ENCODE results near the gene BRI3.

Gene BRI3

GRCh38 chr7:98280791-98281756, at the start of gene BRI3:
Gene BRI3, plus strand, starts transcription at chr7:98281686. Its CDS starts 110 bp downstream, at chr7:98281796.
- DNase-seq, result peak; percentile 64

DNA sequence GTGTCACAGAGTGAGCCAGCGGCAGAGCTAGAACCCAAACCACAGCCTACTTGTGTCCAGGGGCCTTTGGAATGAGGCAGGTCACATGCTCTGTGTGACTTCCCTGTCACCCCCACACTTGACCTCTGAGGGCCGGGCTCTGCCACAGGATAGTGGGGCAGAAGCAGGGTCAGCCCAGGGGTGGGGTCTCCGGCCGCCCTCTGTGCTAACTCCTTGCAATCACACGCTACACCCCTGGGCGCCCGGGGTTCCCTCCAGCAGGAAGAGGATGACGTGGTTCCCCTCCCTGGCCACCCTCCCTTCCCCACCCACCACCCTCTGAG, 49.3 kb upstream of the BRI3 start:
- DNase-seq, result no peak

GRCh38 chr7:98232799-98233198, 48.7 kb upstream of the BRI3 start:
- no peak for DNase-seq

DNA sequence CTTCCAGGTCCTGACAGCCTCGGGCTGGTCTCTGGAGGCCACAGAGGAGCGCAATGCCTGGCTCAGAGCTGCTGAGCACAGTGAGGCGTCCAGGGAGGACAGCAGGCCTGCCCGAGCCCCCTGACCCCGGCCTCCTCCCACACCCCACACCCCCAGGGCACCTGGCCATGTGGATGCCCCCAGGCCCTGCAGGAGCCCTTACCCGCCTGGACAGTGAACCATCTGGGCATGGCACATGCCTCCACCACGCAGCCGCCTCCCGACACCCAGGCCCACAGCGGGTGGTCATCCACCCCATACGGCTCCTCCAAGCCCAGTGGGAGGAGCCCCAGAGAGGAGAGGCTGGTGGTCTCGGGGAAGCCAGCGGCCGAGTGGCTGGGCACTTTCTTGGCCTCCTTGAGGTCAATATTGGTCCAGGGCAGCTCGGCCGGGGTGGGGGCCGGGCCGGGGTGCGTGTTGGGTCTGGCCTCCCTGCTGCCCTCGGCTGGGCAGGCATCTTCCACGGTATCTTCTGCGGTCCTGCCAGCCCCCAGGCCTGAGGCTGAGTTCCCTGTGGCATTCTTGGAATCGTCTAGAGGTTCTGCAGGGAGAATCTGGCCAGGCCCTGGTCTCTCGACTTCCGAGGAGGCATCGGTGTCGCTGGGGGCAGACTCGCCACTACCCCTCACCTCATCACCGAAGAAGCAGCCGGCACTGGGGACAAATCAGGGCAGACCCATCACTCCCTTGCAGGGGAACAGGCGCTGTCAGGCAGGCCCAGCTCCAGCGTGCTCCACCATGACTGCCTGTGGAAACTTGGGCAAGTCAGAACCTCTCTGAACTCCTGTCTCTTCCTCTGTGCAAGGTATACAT, 48.0 kb upstream of the BRI3 start:
- no peak for DNase-seq

GRCh38 chr7:98234429-98235147, 46.9 kb upstream of the BRI3 start:
- DNase-seq, result no peak

DNA sequence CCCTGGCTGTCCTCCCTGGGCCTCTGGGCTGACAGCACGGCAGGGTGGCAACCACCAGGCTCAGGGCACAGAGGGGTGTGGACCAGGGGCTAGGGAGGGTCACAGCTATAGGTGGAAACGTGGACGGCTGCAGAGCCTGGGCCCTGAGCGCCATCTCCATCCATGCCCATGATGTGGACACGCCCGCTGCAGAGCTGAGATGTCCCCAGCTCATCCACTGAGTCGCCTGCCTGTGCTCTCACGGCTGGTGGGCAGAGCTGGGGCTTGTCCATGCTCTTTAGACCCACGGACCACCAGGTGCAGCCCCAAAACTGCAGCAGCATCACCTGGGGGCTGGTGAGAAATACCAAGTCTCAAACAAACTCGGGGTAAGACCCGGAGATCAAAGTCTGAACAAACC, 45.6 kb upstream of the BRI3 start:
- DNase-seq, result no peak

DNA sequence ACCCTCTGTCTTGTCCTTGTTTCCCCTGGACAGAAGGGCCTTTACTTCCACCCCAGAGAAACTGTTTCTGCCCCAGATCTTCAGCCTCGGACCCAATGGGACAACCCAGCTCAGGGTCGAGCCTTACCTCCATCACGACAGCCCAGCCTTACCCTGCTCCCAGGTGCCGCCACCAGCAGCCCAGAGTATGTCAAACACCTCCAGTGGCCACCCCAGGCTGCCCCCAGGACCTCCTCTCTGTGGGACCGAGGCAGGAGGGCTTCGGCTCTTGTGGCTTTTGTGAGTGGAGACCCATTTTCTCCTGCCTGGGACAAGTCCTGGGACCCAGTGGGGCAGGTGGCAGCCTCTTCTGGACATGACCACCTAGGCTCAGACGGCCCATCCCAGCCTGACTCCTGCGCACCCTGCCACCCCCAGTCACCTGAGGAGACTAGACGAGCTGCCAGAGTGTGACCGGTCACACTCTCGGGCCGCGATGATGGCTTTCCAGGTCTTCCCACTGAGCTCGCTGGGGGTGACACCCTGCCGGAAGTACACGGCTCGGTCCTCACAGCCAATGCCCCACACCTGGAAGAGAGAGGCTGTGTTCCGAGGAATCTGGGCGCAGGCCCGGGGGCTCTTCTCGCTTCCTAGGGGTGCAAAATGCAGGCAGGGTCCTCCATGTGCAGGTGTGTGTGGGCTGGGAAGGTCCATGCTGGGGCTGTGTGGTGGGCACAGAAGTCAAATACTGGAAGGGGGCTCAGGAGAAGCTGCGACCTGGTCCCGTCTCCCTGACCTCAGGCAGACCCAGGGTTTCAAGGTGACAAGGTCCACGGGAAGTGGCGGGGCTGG, 44.9 kb upstream of the BRI3 start:
- DNase-seq, result no peak

- no peak for DNase-seq
Observed at GRCh38 chr7:98238076-98238475, 43.4 kb upstream of the BRI3 start.

- no peak for DNase-seq
Observed at GRCh38 chr7:98238976-98239375, 42.5 kb upstream of the BRI3 start.

DNA sequence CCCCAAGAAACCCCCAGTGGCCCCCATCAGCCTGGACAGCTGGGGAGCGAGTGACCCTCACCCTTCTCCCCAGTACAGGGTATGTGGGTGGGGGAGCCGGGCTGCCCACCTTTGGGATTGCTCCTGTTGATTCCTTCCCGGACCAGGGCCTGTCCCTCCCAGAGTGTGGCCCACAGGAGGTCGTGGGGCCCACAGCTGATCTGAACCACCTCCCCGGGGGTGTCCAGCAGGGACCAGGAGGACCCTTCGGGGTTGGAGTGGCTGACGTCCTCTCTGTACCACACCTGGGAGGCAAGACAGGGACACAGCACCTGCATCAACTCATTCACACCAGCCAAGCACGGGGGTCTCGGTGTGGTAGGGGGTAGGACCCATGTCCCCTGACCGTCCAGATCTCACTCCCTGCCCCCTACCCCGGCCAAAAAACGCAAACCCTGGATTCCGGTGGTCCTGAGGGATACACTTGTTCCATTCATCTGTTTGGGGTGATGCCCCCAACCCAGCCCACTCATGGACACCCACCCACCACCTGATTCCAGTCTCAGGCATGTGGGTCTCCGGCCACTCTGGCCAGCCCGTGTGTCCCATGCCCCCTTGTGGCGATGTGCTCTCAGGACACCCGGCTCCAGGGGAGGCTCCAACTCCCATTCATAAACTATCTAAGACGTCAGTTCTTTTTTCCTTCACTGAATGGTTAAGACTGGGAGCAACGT, 40.4 kb upstream of the BRI3 start:
- no peak for DNase-seq

- no peak for DNase-seq
Observed at GRCh38 chr7:98241674-98242241, 39.7 kb upstream of the BRI3 start.

DNA sequence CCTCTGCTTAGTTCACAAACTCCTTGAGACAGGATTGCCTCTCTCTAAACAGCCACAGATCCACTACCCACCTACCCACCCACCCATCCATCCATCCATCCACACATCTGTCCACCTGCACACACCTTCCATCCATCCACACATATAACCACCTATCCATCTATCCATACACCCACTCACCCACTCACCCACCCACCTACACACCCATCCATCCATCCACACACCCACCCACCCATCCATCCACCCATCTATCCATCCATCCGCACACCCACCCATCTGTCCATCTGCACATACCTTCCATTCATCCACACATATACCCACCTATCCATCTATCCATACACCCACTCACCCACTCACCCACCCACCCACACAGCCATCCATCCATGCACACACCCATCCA, 39.1 kb upstream of the BRI3 start:
- no peak for DNase-seq

GRCh38 chr7:98242934-98243333, 38.6 kb upstream of the BRI3 start:
- no peak for DNase-seq

DNA sequence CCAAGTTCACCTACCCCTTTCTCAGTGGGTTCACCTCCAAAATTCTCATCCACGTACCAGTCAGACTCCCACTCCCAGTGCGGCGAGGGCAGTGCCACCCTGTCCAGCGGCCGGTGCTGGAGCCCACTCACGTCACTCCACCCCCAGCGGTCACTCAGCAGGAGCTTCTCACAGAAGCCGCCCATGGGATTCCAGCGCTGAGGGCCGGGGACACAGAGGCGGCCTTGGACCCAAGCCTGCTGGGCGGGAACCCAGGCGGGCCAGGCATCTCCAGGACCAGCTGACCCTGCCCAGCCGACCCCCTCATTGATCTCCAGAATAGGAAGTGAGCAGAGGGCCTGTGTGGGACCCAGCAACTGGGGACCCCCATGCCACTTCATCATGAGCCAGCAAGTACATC, 36.6 kb upstream of the BRI3 start:
- DNase-seq, result no peak

DNA sequence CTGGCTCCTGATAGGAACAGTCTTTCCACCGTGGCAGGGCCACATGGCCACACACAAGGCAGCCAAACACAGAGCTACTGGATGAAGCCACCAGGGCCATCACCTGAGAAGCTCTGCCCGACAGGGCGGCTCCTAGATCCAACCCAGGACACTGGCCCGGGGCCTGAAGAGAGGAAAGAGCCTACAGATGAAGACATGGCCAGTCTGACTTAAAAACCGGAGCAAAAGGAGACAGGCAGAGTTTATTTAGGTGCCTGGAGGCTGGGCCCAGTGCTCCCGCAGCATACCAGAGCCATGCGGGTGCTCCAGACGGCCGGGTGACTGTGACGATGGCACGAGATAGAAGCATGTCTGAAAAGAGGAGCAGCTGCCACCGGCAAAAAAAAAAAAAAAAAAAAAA, 33.3 kb upstream of the BRI3 start:
- DNase-seq, result no peak

DNA sequence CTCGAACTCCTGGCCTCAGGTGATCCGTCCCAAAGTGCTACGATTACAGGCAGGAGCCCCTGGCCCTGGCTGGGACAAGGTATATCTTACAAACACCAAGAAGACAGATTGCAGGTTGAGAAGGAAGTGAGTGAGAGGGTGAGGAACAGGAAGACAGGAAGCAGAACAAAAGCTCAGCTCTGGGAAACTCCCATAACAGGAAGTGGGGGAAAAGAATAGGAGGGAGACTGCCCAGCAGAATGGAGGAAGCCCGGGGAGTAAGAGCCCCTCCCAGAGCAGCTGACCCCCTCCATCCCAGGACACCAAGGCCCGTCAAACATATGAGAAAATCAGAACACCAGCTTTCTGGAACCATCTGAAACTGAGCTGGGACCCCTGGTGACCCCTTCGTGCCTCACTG, 32.4 kb upstream of the BRI3 start:
- DNase-seq, result no peak

GRCh38 chr7:98250789-98251188, 30.7 kb upstream of the BRI3 start:
- no peak for DNase-seq

GRCh38 chr7:98251231-98251600, 30.3 kb upstream of the BRI3 start:
- peak; percentile 25 for DNase-seq

DNA sequence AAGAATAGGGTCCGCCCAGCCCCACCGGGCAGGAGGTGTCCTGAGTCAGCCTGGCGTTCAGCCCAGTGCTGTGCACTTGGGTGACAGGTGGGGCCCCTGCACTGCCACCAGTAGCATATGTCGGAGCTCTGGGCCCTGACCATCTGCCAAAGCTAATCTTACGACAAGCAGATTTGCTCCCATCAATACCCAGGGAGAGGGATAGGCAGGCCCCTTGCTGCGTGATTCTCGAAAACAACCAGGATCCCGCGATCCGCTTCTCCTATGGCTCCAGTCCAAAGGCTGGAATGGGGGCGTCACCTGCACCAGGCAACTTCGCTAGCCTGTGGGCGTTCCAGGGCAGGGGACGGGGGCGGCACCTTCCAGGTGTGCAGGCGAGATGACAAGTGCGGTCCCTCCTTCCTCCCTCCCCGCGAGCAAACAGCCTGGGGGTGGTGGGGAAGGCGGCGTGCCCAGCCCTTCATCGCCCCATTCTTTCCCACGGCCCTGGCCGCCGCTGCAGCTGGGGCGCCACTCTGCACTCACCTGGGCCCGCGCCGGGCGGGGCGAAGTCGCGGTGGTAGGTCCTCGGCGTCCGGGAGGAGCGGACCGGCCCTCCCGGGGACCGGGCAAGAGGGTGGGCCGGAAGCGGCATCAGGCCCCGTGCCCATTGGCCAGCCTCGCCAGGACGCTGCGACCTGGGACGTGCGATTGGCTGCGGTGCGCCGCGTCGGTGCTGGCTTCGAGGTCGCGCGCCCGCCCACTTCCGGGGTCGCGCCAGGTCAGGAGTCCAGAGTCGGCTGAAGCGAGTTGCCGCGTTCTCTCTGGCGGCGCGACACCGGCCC, 29.7 kb upstream of the BRI3 start, which contains the start of gene TECPR1:
Gene TECPR1, minus strand, starts transcription at position 632 of the 824 bp plus-strand sequence. CDS start 6,086 bp downstream, outside the sequence.
- DNase-seq, result peak; percentile 81

GRCh38 chr7:98252425-98253054, 28.9 kb upstream of the BRI3 start:
- DNase-seq, result no peak

All from NCI-H748 treated with DMSO at 0.1 percent for 48 hours (cell line).